GM19193 (cell line): Measurements from ENCODE around the gene ITGA3.

Experiments used
- POLR2A ChIP-seq: IDR thresholded peaks from 4 replicates; pipeline ENCODE4 v1.6.1; 2011; ENCODE audit not compliant: insufficient read depth, insufficient read length; ENCODE audit errors: extremely low read depth

Gene ITGA3

DNA sequence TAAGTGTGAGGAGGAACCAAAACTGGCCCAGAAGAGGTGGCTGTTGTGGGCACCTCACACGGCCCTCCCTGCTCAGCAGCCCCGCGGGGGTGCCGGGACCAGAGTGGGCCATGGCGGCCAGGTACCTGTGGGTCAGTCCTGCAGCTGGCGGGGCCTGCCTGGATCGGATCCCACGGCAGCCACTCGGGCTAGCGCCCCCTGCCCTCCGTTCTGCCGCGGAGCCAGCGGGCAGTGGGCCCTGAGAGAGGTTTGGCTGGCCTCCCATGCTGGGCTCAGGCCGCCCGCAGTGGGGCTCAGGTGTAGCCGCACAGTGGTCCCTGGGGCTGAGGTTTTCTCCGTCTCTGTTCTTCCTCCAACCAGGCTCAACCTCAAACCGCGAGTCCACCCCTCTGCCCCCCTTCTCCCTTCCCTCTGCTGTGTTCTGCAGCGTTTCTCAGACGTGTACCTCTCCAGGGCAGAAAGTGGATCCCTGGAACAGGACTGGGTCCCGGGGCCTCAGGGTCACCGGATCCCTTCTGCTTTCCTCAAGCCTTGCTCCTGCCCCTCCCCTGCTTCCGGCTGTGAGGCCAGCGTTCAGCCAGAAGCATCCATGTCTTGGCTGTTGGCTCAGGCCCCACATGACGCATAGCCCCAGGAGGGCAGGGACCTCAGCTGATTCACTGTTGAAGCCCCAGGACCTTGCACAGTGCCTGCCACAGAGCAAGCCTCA, 28.6 kb upstream of the ITGA3 start:
- TF ChIP-seq POLR2A, result no peak

DNA sequence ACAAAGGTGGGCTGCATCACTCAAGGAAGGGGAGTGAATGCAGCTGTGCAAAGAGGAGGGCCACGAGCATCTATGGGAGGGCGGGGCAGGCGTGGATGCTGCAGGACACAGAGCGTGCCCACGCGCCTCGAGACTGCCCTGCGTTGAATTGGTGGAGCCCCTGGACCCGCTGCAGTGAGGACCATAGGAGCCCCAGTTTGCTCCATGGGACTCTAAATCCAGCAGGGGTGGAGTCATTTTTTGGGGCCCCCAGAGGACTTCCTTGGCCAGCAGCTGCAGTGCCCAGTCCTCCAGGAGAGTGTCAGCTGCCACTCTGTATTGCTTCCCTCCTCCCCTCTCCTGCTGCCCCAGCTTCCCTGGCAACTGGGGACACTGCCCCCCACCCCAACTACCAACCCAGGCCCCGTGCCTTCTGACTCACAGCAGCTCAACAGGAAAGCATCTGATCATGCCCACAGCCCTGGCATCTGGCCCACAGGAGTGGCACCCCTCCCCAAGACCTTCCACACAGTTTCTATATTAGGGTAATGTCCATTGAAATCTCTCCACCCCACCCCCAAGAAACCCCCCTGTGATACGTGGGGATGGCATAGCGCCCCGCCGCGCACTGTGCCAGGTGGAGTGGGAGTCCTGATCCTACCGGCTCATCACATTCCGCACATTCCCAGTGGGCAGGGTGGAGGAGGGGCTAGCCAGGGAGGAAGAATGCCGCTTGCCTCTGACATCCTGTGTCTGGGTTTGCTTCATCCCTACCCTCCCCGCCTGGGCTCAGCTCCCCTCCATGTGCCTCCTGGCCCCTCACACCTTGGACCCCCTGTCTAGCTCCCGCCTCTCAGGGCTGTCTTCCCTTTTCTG, 27.8 kb upstream of the ITGA3 start:
- no peak for TF ChIP-seq POLR2A

DNA sequence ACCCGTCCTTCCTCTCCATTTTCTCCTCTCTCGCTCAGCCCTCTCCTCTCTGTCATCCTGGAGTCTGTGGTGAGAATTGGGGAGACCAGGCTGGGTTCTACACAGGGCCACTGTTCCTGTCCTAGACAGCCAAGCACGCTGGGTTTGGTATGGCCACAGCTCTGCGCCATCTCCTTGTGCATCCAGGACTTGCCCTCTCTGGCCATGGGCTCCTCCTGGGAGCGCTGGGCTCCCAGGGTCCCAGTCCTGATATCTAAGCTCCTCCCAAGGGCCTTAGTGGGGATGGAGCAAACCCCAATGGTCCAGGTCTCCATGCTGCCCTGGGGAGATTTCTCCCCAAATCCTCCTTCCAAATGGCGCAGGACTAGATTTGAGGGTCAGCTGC, 27.2 kb upstream of the ITGA3 start:
- no peak for TF ChIP-seq POLR2A

GRCh38 chr17:50029185-50029584, 26.7 kb upstream of the ITGA3 start:
- TF ChIP-seq POLR2A, result no peak

GRCh38 chr17:50033316-50033715, 22.6 kb upstream of the ITGA3 start:
- TF ChIP-seq POLR2A, result no peak

DNA sequence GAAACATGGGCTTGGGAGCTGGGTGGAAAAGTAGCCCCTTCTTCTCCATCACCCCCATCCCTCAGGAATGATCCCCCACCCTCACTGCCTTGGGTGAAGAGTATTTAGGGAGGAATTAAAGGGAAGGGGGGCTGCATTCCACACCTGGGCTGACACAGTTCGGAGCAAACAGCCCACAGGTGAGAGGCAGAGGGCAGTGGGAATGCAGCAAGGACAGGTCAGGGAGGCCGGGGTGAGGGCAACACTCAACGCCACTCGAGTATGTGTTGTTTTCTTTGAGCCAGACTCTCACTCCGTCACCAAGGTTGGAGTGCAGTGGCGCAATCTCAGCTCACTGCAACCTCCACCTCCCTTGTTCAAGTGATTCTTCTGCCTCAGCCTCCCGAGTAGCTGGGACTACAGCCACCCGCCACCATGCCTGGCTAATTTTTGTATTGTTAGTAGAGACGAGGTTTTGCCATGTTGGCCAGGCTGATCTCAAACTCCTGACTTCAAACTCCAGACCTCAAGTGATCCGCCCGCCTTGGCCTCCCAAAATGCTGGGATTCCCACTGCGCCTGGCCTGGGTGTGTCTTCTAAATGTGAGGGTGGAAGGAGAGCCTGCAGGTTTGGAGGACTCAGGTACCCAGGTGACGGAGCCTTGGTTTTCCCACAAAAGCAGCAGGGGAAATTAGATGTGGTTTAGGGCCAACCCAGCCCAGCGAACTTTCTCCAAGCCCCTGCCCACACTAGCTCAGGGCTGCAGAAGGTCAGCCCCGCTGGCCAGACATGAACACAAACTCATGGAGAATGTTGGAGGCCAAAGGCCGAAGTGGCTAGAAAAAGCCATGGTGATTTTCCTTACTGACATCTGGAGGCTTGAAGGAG, 21.2 kb upstream of the ITGA3 start:
- TF ChIP-seq POLR2A, result no peak

- TF ChIP-seq POLR2A, result no peak
These were observed 20.5 kb upstream of the ITGA3 start for GRCh38 chr17:50035421-50035879.

DNA sequence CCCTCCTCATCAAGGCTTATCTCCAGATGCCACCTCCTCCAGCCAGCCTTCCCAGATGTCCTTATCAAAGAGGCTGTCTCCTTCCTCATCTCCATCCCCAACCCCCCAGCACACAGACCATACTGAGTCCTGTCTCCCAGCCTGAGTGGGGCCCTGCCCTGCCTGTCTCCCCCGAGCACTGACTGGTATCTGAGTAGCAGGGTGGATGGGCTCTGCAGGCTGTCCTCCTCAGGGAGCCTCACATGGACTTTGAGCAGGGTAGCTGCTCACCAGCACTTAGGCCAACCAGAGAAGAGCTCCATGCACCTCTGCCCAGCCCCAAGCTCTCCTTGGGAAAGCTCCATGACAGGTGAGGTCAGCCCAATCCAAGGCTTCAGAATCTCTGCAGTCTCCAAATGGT, 20.0 kb upstream of the ITGA3 start:
- no peak for TF ChIP-seq POLR2A

DNA sequence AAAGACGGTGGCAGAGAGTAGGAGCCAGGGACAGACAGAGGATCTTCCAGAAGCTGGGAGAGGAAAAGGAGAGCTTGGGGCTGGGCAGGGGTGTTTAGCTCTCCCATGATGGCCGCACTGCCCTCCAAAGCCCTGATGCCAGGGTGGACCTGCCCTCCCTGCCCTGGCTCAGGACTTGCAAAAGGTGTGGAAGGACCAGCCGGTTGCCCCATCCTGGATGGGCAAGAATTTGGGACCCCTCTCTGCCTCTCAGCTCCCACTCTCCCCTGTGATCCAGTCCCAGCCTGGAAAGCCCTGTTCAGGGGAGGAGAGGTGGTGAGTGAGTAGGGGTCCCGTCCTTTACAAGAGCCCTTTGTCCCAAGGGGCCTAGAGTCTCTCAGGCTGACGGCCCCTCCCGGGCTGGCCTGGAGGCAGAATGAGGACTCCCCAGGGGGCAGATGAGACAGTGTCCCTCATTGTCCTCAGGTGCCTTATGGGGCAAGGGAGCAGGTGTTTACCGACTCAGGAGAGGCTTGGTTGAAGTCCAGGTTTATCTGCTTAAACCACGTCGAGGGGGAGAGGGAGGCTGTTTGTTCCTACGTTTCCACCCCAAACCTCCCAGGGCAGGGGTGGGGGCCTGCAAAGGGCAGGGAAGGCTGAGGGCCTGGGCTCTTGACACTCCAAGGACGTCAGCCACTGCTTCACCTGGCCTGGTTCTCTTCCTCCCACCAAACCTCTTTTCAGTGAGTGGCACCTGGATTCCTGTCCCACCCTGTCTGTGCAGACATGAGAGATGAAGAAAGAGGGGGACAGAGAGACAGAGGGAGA, 19.3 kb upstream of the ITGA3 start:
- TF ChIP-seq POLR2A, result no peak

DNA sequence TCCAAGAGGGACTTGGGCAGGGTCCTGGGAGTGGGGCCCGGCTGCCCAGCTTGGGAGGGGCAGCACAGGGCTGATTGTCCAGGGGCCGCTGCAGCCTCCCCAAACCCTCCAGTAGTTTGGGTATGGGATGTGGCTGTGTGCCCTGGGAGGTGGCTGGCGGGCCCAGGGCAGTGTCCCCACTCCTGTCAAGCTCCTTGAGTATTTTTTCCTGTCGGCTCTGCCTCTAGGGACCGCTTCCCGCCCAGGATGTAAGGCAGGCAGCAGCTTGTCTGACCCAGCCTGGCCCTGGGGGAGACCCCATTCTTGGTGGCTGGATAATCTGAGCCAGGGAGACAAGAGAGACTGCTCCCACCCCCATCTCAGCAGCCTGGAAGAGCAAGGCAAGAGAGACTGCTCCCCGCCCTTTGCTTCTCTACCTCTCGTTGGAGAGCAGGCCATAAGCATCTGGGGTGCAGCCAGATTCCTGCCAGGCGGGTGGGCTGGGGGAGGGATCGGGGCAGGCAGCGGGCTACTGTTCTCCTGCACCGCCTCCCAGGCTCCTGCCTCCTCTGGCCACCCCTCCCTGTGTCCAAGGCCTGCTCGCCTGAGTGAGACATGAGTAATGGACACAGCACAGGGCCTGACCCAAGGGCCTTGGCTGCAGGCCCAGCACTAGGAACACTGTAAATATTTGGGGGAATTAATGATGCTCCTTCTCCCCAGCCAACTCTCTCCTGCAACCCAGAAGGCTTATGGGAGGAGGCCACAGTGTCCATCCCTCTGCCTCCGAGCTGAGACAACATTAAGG, 18.4 kb upstream of the ITGA3 start:
- no peak for TF ChIP-seq POLR2A

- no peak for TF ChIP-seq POLR2A
These were observed 16.9 kb upstream of the ITGA3 start for GRCh38 chr17:50039058-50039457.

- no peak for TF ChIP-seq POLR2A
These were observed 13.7 kb upstream of the ITGA3 start for GRCh38 chr17:50042211-50042610.

GRCh38 chr17:50043290-50044148, 12.4 kb upstream of the ITGA3 start:
- no peak for TF ChIP-seq POLR2A
